Keratinocyte (primary cell): ENCODE data around the gene RIT1. TPM values are rescaled to one million over a fixed set of nuclear protein-coding genes. Genes with fewer than 3 reads are reported as not detected.

ENCODE experiments used
- DNase-seq: peaks from one replicate; pipeline ENCODE4 v3.0.0-alpha.2; 2011; ENCODE audit warnings: low read depth, missing footprints, low spot score
- FAIRE-seq: peaks from 2 replicates; lab custom pipeline; 2011; peaks lifted over from hg19 to GRCh38; lab: Jason Lieb, UNC
- H2AFZ ChIP-seq: 2 replicates; pipeline ENCODE4 v1.6.0; 2012; ENCODE audit warnings: low read length, control low read depth, inconsistent platforms; ENCODE audit not compliant: control insufficient read depth
- H3K27ac ChIP-seq: 2 replicates; pipeline ENCODE4 v1.5.1; 2011; ENCODE audit warnings: low read length; ENCODE audit not compliant: control insufficient read depth, insufficient read depth
- H3K27me3 ChIP-seq: 3 replicates; pipeline ENCODE4 v1.6.0; 2011; ENCODE audit warnings: low read length; ENCODE audit not compliant: control insufficient read depth, insufficient read depth; ENCODE audit errors: extremely low read depth
- H3K36me3 ChIP-seq, 2 experiments: 2 replicates in 1 of 2; 3 replicates in 1 of 2; pipeline ENCODE4 v1.5.1; 2011; ENCODE audit warnings: low read length in 2 of 2, mild to moderate bottlenecking in 1 of 2; ENCODE audit not compliant: control insufficient read depth in 2 of 2, insufficient read depth in 2 of 2; ENCODE audit errors: extremely low read depth in 1 of 2
- H3K4me1 ChIP-seq: 3 replicates; pipeline ENCODE4 v1.5.1; 2011; ENCODE audit warnings: low read length; ENCODE audit not compliant: control insufficient read depth, insufficient read depth; ENCODE audit errors: extremely low read depth
- H3K4me2 ChIP-seq: 3 replicates; pipeline ENCODE4 v1.6.0; 2011; ENCODE audit warnings: low read depth, low read length; ENCODE audit not compliant: control insufficient read depth, insufficient read depth; ENCODE audit errors: extremely low read depth
- H3K4me3 ChIP-seq, 3 experiments: fragments of 200-600 bp in 1 of 3; sonication (generic) in 1 of 3; 2 replicates in 2 of 3; 3 replicates in 1 of 3; pipeline ENCODE4 v1.5.1; 2011 to 2016; ENCODE audit warnings: low read length in 3 of 3, mild to moderate bottlenecking in 3 of 3, control low read depth in 2 of 3, inconsistent platforms in 1 of 3, low read depth in 1 of 3, mixed read lengths in 1 of 3, mixed run types in 1 of 3, moderate library complexity in 1 of 3; ENCODE audit not compliant: control insufficient read depth in 2 of 3, insufficient read depth in 2 of 3; ENCODE audit errors: extremely low read depth in 1 of 3
- H3K79me2 ChIP-seq: 2 replicates; pipeline ENCODE4 v1.6.0; 2012; ENCODE audit warnings: low read length; ENCODE audit not compliant: control insufficient read depth, insufficient read depth
- H3K9ac ChIP-seq: 3 replicates; pipeline ENCODE4 v1.6.0; 2011; ENCODE audit warnings: low read length; ENCODE audit not compliant: control insufficient read depth, insufficient read depth; ENCODE audit errors: extremely low read depth
- H3K9me1 ChIP-seq: 3 replicates; pipeline ENCODE4 v1.6.0; 2011; ENCODE audit warnings: low read length; ENCODE audit not compliant: control insufficient read depth, insufficient read depth; ENCODE audit errors: extremely low read depth
- H3K9me3 ChIP-seq: 2 replicates; pipeline ENCODE4 v1.5.1; 2012; ENCODE audit warnings: low read depth, low read length; ENCODE audit not compliant: control insufficient read depth
- H4K20me1 ChIP-seq: 3 replicates; pipeline ENCODE4 v1.6.0; 2011; ENCODE audit warnings: low read length; ENCODE audit not compliant: control insufficient read depth, insufficient read depth; ENCODE audit errors: extremely low read depth
- CTCF ChIP-seq, 3 experiments: IDR thresholded peaks in 1 of 3; conservative IDR thresholded peaks in 1 of 3; optimal IDR thresholded peaks in 1 of 3; 2 replicates in 2 of 3; 3 replicates in 1 of 3; pipeline versions ENCODE3 to v1.5.1; 2011; ENCODE audit warnings: low read length in 3 of 3, mild to moderate bottlenecking in 3 of 3, moderate library complexity in 2 of 3, control low read depth in 1 of 3, inconsistent platforms in 1 of 3; ENCODE audit not compliant: insufficient read depth in 2 of 3; ENCODE audit errors: extremely low read depth in 1 of 3
- EZH2 ChIP-seq: IDR thresholded peaks from one replicate; pipeline ENCODE4 v1.6.1; 2012; ENCODE audit warnings: inconsistent platforms, mild to moderate bottlenecking, low read length, moderate library complexity
- dilution Hi-C: fragments of 300-500 bp; cut with MboI; formaldehyde crosslinking; loops from one replicate; pipeline ENCODE4 v1.7.0; 2020; ENCODE audit warnings: low sequenced_read_pairs; ENCODE audit not compliant: extremely low pct_ligation_motif_present
- polyA plus RNA-seq, 5 experiments: library from polyadenylated mRNA; depleted of rRNA in 3 of 5; stranded (reverse) in 3 of 5; stranded (forward) in 1 of 5; unstranded in 1 of 5; fragments of >200 nt; gene quantifications; 1 replicate in 1 of 5; 2 replicates in 3 of 5; 3 replicates in 1 of 5; pipeline versions ENCODE4 v1.2.1 to v1.2.3, GENCODE V29; 2011 to 2012; ENCODE audit warnings: missing spikeins in 2 of 5, low read depth in 1 of 5, low replicate concordance in 1 of 5

RIT1 gene
- polyA plus RNA-seq, 1 donor (not counting 4 experiments of a cell fraction or from before 2014, with no cell fraction given): 33.5 TPM

GRCh38 chr1:155884031-155884960 is 26.9 kb downstream of the RIT1 start:
- Histone ChIP-seq H3K4me2 (no peak overlapping the region), H3K9ac (no peak overlapping the region), H3K27ac (no peak overlapping the region), H3K36me3 (no peaks in the 10 kb centered on the region), H2AFZ (no peak overlapping the region), H3K4me1 (no peaks in the 10 kb centered on the region), H3K79me2 (no peaks in the 10 kb centered on the region), H4K20me1 (no peaks in the 10 kb centered on the region), H3K9me3 (no peaks in the 10 kb centered on the region), H3K4me3 (no peak overlapping the region), H3K9me1 (no peaks in the 10 kb centered on the region), H3K27me3 (peaks cover 6% of the 10 kb centered on the region)
- FAIRE-seq: no peak
- TF ChIP-seq EZH2 (no peak), CTCF (optimal IDR thresholded peaks at IDR 0.05 in 1 of 3, IDR thresholded peaks at IDR 0.05 in 1 of 3, conservative IDR thresholded peaks at IDR 0.05 in 1 of 3; ENCODE audit: extremely low read depth in 1 of 3, insufficient read depth in 2 of 3, low read length in 3 of 3) (no peak)
- no peak for DNase-seq
- dilution Hi-C loops: no loop called here

- Histone ChIP-seq H3K4me2 (no peak overlapping the region), H3K9ac (no peak overlapping the region), H3K27me3 (peaks cover 6% of the 10 kb centered on the region), H3K4me1 (no peaks in the 10 kb centered on the region), H3K4me3 (no peak overlapping the region), H3K36me3 (no peaks in the 10 kb centered on the region), H4K20me1 (no peaks in the 10 kb centered on the region), H3K79me2 (no peaks in the 10 kb centered on the region), H3K9me1 (no peaks in the 10 kb centered on the region), H3K27ac (no peak overlapping the region), H3K9me3 (no peaks in the 10 kb centered on the region), H2AFZ (no peak overlapping the region)
- FAIRE-seq (no peak), DNase-seq (no peak)
- no peak for TF ChIP-seq CTCF (optimal IDR thresholded peaks at IDR 0.05 in 1 of 3, IDR thresholded peaks at IDR 0.05 in 1 of 3, conservative IDR thresholded peaks at IDR 0.05 in 1 of 3; ENCODE audit: extremely low read depth in 1 of 3, insufficient read depth in 2 of 3, low read length in 3 of 3)
- TF ChIP-seq EZH2: no peak
- dilution Hi-C loops: no loop called here
Measured at GRCh38 chr1:155882766-155883165, 28.4 kb downstream of the RIT1 start.
